ENCODE measurements around the gene PRDM11.

The PRDM11 gene

GRCh38 chr11:45267052-45267451 lies 120.6 kb downstream of the PRDM11 start:
- DNase-seq: peak; percentile 18

DNA sequence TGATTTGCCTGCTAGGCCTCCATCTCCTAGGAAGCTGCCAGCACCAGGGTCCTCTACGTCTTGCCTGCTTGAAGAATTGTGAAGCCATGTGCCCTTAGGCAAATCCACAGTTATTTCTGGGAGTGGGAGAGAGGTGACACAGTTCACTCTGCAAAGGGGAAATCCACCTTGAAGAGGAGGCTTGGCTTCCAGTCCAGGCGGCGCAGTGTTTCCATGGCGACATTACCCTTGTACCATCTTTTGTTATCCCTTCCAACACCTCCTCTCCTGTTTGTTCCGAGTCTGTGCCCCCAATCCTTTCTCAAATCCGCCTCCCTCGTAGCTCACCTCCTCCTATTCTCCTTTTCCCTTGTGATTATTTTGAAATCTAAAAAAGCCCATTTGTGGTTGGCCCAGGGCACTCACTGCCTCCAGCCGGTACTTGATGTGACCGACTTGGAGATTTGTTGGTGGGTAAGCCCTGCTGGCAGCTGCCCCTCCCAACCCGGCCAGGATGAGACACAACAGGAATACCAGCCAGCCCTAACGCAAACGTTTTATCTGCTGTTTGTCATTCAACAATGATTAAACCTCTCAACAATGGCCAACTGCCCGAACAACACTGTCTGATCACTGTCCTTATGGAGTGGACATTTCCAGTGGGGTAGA lies 121.3 kb downstream of the PRDM11 start:
- no peak for DNase-seq

- DNase-seq: no peak
Observed at GRCh38 chr11:45269678-45270077, 123.2 kb downstream of the PRDM11 start.

GRCh38 chr11:45270946-45271716 lies 124.7 kb downstream of the PRDM11 start:
- no peak for DNase-seq

- DNase-seq: no peak
Observed at GRCh38 chr11:45272701-45273100, 126.3 kb downstream of the PRDM11 start.

DNA sequence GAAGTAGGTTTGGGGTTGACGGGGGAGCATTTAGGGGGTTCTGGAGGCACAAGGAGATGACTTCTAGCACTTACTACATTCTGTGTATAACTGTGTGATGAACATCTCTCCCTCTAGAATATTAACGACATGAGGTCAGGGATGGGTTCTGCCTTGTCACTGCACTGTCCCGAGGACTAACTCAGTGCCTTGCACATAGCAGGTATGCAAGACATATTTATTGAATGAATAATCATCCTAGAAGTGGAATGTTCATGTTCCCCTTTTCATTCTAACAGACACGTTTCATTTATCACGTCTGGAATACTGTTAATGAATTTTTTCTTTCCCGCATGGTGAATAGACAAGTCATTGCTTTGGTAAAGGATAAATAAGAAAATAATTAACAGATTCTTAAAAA lies 127.1 kb downstream of the PRDM11 start:
- no peak for DNase-seq

- no peak for DNase-seq
Observed at GRCh38 chr11:45274206-45274605, 127.8 kb downstream of the PRDM11 start.

GRCh38 chr11:45275828-45276227 lies 129.4 kb downstream of the PRDM11 start:
- DNase-seq: no peak

- no peak for DNase-seq
Observed at GRCh38 chr11:45278714-45279113, 132.3 kb downstream of the PRDM11 start.

DNA sequence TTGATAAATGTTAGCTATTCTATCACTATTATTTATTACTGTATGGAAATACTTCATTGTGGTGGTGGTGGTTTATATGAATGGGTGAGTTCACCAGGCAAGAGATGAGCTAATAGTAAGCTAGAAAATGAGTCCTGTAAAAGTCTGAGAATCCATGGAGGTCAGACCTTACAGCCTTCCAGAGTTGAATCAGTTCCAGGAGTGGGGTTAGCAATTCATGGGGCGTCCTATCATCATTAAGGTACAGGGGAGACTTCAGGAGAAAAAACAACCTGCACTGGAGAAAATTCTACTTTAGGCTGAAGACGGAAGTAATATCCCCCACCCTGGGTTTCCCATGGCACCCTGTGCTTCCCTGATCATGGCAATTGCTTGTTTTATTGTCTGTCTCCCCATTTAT lies 133.2 kb downstream of the PRDM11 start:
- no peak for DNase-seq

DNA sequence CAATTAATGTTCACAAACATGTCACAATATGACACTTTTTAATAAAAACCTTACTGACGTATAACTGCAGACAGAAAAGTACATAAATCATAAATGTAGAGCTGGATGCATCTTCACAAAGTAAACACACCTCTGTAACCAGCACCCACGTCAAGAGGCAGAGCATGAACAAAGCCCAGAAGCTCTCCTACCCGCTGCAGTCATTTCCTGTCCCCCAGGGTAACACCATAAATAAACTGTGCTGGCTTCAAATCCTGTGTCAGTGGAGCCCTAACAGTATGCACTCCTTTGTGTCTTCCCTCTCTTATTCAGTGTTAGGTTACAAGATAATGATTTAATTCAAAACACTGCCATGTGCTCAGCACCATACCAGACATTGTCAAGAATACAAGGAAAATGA lies 134.0 kb downstream of the PRDM11 start:
- DNase-seq: no peak

DNA sequence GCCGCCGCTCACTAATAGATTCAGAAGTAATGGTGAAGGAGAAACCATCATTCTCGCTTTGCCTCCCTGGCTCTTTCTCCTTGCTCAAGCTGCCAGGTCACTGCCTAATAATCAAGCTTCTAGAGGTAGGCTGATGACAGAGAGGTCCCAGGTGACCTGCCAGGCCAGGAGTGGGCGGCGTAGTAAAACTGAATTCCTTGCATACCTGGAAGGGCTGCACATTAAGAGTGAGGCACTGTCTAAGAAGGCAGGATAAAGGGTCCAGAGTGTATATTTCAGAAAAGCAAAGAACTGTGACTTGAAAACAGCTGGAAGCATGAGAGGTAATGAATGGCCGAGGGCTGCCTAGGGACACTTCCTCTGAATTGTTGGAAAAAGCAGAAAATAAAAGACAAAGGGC lies 135.6 kb downstream of the PRDM11 start:
- DNase-seq: no peak

All from activated CD4-positive, alpha-beta T cell treated with anti-CD3 and anti-CD28 coated beads, Interleukin-2, amount 50 U/mL, for 16 hours (primary cell).